Skeletal muscle tissue (tissue), 4 donors: ENCODE measurements around the gene ADGRD1. TPM values are rescaled to one million over a fixed set of nuclear protein-coding genes. Genes with fewer than 3 reads are reported as not detected.

Experiments used
- H3K27ac ChIP-seq: one replicate; pipeline ENCODE4 v1.7.0; 2013; ENCODE audit warnings: mild to moderate bottlenecking, low read depth, low read length, inconsistent platforms
- H3K27me3 ChIP-seq, 3 donors: one replicate each; pipeline ENCODE4 v1.7.0; 2013; ENCODE audit warnings: low read length in 3 of 3; ENCODE audit not compliant: control insufficient read depth in 3 of 3, insufficient read depth in 3 of 3
- H3K36me3 ChIP-seq, 3 donors: one replicate each; pipeline ENCODE4 v1.7.0; 2013; ENCODE audit warnings: low read length in 3 of 3; ENCODE audit not compliant: control insufficient read depth in 3 of 3, insufficient read depth in 3 of 3
- H3K4me1 ChIP-seq, 3 donors: one replicate each; pipeline ENCODE4 v1.7.0; 2013; ENCODE audit warnings: low read length in 3 of 3, mild to moderate bottlenecking in 3 of 3; ENCODE audit not compliant: control insufficient read depth in 3 of 3, insufficient read depth in 3 of 3
- H3K4me3 ChIP-seq, 3 donors: one replicate each; pipeline ENCODE4 v1.7.0; 2013; ENCODE audit warnings: low read length in 3 of 3
- H3K9ac ChIP-seq, 3 donors: one replicate each; pipeline ENCODE4 v1.7.0; 2013; ENCODE audit warnings: low read length in 3 of 3, mild to moderate bottlenecking in 3 of 3, moderate library complexity in 2 of 3, low read depth in 1 of 3
- H3K9me3 ChIP-seq, 3 donors: one replicate each; pipeline ENCODE4 v1.7.0; 2013; ENCODE audit warnings: low read length in 3 of 3; ENCODE audit not compliant: control insufficient read depth in 3 of 3
- total RNA-seq: library from RNA; depleted of rRNA; stranded (reverse); fragments of >200 nt; gene quantifications from one replicate; pipeline ENCODE4 v1.2.3, GENCODE V29; 2014
- donor health status: Osteomylitis.

Gene ADGRD1
- total RNA-seq, 1 donor from 2014 or later = 7.8 TPM

GRCh38 chr12:131002216-131002631 is 48.5 kb downstream of the ADGRD1 start:
- Histone ChIP-seq H3K4me1 (peaks cover 18 to 50% (median 32%) of the 10 kb centered on the region in 3 donors), H3K36me3 (no peaks in the 10 kb centered on the region), H3K9me3 (no peaks in the 10 kb centered on the region), H3K27me3 (peaks cover 0 to 8% (median 0%) of the 10 kb centered on the region in 3 donors), H3K4me3 (no peak overlapping the region), H3K27ac (peak overlapping the region; percentile 87), H3K9ac (peak overlapping the region in 2 of 3 donors; percentile 67 to 74)

DNA sequence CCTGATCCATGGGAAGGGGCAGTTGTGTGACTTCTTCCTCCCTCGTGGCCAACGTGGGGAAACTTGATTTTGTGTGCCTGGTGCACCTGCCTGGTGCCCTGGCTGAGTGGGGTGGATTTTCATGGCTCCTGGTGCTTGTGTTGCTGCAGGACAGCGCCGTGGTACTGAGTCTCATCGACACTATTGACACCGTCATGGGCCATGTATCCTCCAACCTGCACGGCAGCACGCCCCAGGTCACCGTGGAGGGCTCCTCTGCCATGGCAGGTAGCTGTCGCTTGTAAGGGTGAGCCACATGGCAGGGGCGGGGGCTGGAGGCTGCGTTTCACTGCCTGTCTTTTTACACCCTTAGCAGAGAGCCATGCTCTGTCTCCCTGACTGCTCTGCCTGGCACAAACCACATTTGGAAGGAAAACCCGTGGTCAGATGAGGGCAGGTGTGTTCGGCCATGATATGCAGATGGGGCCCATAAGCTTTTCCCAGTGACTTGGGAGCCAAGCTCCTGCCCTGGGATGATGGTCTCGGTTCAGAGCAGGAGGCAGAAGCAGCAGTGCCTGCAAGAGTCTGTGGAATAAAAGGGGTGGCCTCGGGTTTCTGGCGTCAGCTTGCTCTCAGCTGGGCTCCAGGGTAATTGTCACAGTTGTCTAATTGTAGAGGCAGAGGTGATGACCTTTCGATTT is 49.5 kb downstream of the ADGRD1 start:
- H3K4me1 ChIP-seq = peaks cover 21 to 59% (median 42%) of the 10 kb centered on the region in 3 donors
- H3K4me3 ChIP-seq = no peak overlapping the region
- no peaks in the 10 kb centered on the region for H3K36me3 ChIP-seq
- peak overlapping the region; percentile 87 for H3K27ac ChIP-seq
- H3K9ac ChIP-seq = peak overlapping the region in 2 of 3 donors; percentile 67 to 74
- no peaks in the 10 kb centered on the region for H3K9me3 ChIP-seq
- peaks cover 0 to 8% (median 0%) of the 10 kb centered on the region in 3 donors for H3K27me3 ChIP-seq

- H3K36me3 ChIP-seq = no peaks in the 10 kb centered on the region
- peaks cover 0 to 8% (median 0%) of the 10 kb centered on the region in 3 donors for H3K27me3 ChIP-seq
- H3K9me3 ChIP-seq = no peaks in the 10 kb centered on the region
- no peak overlapping the region for H3K27ac ChIP-seq
- H3K4me3 ChIP-seq = no peak overlapping the region
- peak overlapping the region in 1 of 3 donors; percentile 25 for H3K9ac ChIP-seq
- peaks cover 21 to 62% (median 42%) of the 10 kb centered on the region in 3 donors for H3K4me1 ChIP-seq
These were observed 50.0 kb downstream of the ADGRD1 start for GRCh38 chr12:131003716-131004045.

GRCh38 chr12:131004166-131004565 is 50.5 kb downstream of the ADGRD1 start:
- no peaks in the 10 kb centered on the region for H3K36me3 ChIP-seq
- H3K9me3 ChIP-seq = no peaks in the 10 kb centered on the region
- H3K4me1 ChIP-seq = peaks cover 21 to 62% (median 42%) of the 10 kb centered on the region in 3 donors
- no peak overlapping the region for H3K27ac ChIP-seq
- peaks cover 0 to 8% (median 0%) of the 10 kb centered on the region in 3 donors for H3K27me3 ChIP-seq
- peak overlapping the region in 1 of 3 donors; percentile 25 for H3K9ac ChIP-seq
- H3K4me3 ChIP-seq = no peak overlapping the region

DNA sequence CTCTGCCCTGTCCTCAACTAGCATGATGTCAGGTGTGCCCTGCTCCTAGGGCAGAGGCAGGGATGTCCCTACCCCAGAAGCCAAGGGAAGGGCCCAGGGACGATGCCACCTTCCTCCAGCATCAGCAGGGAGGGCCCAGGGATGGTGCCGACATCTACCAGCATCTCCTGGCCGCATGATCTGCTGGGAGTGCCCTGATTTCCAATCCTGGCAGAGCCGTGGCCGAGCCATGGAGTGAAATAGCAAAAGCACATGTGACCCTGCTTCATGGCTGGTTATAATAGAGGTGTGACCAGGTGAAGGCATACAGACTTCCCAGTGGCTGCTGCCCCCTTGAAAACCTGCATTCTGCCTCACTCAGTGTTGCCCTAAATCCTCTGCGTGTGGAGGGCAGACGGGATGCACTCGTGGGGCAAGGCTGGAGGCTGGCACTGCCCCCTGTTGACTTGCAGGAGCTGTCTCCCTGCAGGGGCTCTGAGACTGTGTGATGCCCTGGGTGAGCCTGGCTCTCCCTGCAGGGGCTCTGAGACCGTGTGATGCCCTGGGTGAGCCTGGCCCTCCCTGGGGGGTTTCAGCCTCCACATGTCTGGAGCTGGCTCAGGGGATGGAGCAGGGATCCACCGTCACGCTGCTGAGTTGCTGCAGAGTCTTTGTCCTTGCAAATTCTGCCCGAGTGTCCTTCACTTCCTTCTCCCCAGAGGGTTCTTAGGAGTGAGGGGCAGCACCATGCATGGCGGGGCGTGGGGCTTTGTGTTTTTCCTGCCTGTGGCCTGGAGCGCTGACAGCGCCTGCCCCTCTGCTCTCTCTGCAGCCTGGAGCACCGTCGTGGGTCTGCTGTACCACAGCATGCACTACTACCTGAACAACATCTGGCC is 51.7 kb downstream of the ADGRD1 start:
- H3K36me3 ChIP-seq = peaks cover 0 to 3% (median 0%) of the 10 kb centered on the region in 3 donors
- H3K4me1 ChIP-seq = peaks cover 21 to 62% (median 42%) of the 10 kb centered on the region in 3 donors
- no peaks in the 10 kb centered on the region for H3K9me3 ChIP-seq
- no peak overlapping the region for H3K27ac ChIP-seq
- H3K27me3 ChIP-seq = peaks cover 0 to 8% (median 0%) of the 10 kb centered on the region in 3 donors
- H3K4me3 ChIP-seq = no peak overlapping the region
- H3K9ac ChIP-seq = no peak overlapping the region

DNA sequence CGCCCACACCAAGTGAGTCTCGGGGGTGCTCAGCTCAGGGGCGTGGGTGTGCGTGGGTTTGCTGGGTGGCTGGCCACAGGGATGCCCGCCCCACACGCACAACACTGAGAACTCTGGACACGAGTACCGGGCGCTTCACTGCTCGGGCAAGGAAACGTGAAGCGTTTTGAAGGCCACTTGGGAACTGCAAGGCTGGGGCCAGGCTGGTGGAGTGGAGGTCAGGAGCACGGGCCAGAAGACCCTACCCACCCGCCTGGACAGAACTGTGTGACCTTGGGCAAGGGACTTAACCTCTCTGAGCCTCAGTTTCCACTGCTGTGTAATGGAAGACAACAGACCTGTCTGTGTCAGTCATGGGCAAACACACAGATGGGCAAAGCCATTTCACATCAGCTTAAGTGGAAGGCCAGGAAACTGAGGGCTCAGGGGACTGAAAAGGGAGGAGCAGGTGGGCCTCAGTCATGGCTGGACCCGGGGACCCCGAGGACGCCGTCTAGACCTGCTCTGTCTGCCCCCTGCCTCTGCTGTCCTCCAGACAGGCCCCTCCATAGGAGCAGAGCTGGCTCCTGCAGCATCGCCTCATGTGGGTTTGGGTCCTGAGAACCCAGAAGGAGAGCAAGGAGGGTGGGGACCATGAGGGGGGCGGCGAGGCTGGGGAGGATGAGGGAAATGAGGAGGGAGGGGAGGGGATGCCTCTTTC is 52.5 kb downstream of the ADGRD1 start:
- Histone ChIP-seq H3K4me1 (peaks cover 21 to 62% (median 42%) of the 10 kb centered on the region in 3 donors), H3K9me3 (no peaks in the 10 kb centered on the region), H3K27ac (no peak overlapping the region), H3K9ac (no peak overlapping the region), H3K27me3 (peaks cover 0 to 8% (median 0%) of the 10 kb centered on the region in 3 donors), H3K36me3 (peaks cover 0 to 3% (median 0%) of the 10 kb centered on the region in 3 donors), H3K4me3 (no peak overlapping the region)

GRCh38 chr12:131007031-131007739 is 53.5 kb downstream of the ADGRD1 start:
- H3K4me1 ChIP-seq = peaks cover 18 to 55% (median 36%) of the 10 kb centered on the region in 3 donors
- H3K4me3 ChIP-seq = peak overlapping the region in 2 of 3 donors; percentile 28 to 41
- H3K27ac ChIP-seq = peak overlapping the region; percentile 33
- peaks cover 0 to 3% (median 0%) of the 10 kb centered on the region in 3 donors for H3K36me3 ChIP-seq
- H3K9ac ChIP-seq = peak overlapping the region in 1 of 3 donors; percentile 57
- no peaks in the 10 kb centered on the region for H3K9me3 ChIP-seq
- peaks cover 0 to 8% (median 0%) of the 10 kb centered on the region in 3 donors for H3K27me3 ChIP-seq

- peak overlapping the region in 1 of 3 donors; percentile 57 for H3K9ac ChIP-seq
- peaks cover 0 to 3% (median 0%) of the 10 kb centered on the region in 3 donors for H3K36me3 ChIP-seq
- H3K4me1 ChIP-seq = peaks cover 13 to 50% (median 30%) of the 10 kb centered on the region in 3 donors
- H3K27ac ChIP-seq = no peak overlapping the region
- H3K27me3 ChIP-seq = peaks cover 0 to 8% (median 0%) of the 10 kb centered on the region in 3 donors
- H3K4me3 ChIP-seq = peak overlapping the region in 2 of 3 donors; percentile 28 to 41
- H3K9me3 ChIP-seq = no peaks in the 10 kb centered on the region
These were observed 54.0 kb downstream of the ADGRD1 start for GRCh38 chr12:131007740-131008117.
